Thymus (tissue), 11 donors: Measurements from ENCODE around the gene AGTR2. TPM values are rescaled to one million over a fixed set of nuclear protein-coding genes. Genes with fewer than 3 reads are reported as not detected.
"Not testable (repeated sequence)": the region's sequence is repeated elsewhere in the genome, so short reads cannot be mapped to it uniquely, and the experiment has no call there.

ENCODE experiments used
- DNase-seq, 9 donors: peaks; one replicate each; pipeline ENCODE4 v3.0.0-alpha.2; 2013; ENCODE audit warnings: low spot score in 9 of 9, low read depth in 6 of 9, missing footprints in 1 of 9
- H3K27ac ChIP-seq, 2 donors: one replicate each; pipeline ENCODE4 v1.5.1; 2013; ENCODE audit warnings: control low read depth in 1 of 2, low read depth in 1 of 2, low read length in 1 of 2, mild to moderate bottlenecking in 1 of 2, moderate library complexity in 1 of 2
- H3K27me3 ChIP-seq, 2 donors: one replicate each; pipeline ENCODE4 v1.5.1; 2013; ENCODE audit warnings: low read length in 1 of 2; ENCODE audit not compliant: control insufficient read depth in 2 of 2, insufficient read depth in 1 of 2
- H3K36me3 ChIP-seq, 2 donors: one replicate each; pipeline ENCODE4 v1.5.1; 2013; ENCODE audit warnings: low read length in 1 of 2, mild to moderate bottlenecking in 1 of 2, moderate library complexity in 1 of 2; ENCODE audit not compliant: control insufficient read depth in 2 of 2, insufficient read depth in 2 of 2
- H3K4me1 ChIP-seq, 2 donors: one replicate each; pipeline ENCODE4 v1.5.1; 2013; ENCODE audit warnings: low read length in 2 of 2; ENCODE audit not compliant: control insufficient read depth in 2 of 2, insufficient read depth in 2 of 2
- H3K4me3 ChIP-seq, 2 donors: one replicate each; pipeline ENCODE4 v1.5.1; 2013; ENCODE audit warnings: low read length in 2 of 2, control low read depth in 1 of 2, mild to moderate bottlenecking in 1 of 2
- H3K9me3 ChIP-seq, 2 donors: one replicate each; pipeline ENCODE4 v1.5.1; 2013; ENCODE audit warnings: low read length in 1 of 2, mild to moderate bottlenecking in 1 of 2; ENCODE audit not compliant: control insufficient read depth in 2 of 2, insufficient read depth in 1 of 2
- WGBS: extraction: QIAGEN DNeasy Blood & Tissue Kit; methylation state at CpG from one replicate; pipeline ENCODE4 v1.1.7; 2013; 5-methylcytosine and 5-hydroxymethylcytosine counted together
- polyA plus RNA-seq: library from polyadenylated mRNA; stranded (reverse); fragments of 200-250 nt; gene quantifications from one replicate; pipeline ENCODE4 v1.2.3, GENCODE V29; 2013
- total RNA-seq: library from RNA; stranded (reverse); fragments of 120-200 nt; gene quantifications from one replicate; pipeline ENCODE4 v1.2.4, GENCODE V29; 2013
- donor health status: healthy.

AGTR2 gene
- total and polyA plus RNA-seq, 2 donors = 0.02 to 3.0 TPM

- Histone ChIP-seq H3K27me3 (no peaks in the 10 kb centered on the region), H3K9me3 (no peaks in the 10 kb centered on the region), H3K4me1 (no peaks in the 10 kb centered on the region)
These were observed 28.3 kb downstream of the AGTR2 start for GRCh38 chrX:116198810-116199209.

GRCh38 chrX:116204932-116205331 is 34.4 kb downstream of the AGTR2 start:
- Histone ChIP-seq H3K4me3 (no peak overlapping the region), H3K4me1 (no peaks in the 10 kb centered on the region), H3K27me3 (no peaks in the 10 kb centered on the region), H3K36me3 (no peaks in the 10 kb centered on the region), H3K27ac (no peak overlapping the region), H3K9me3 (no peaks in the 10 kb centered on the region)
- 9% methylated on average over 3 of the region's 3 CpGs for WGBS
- peak in 2 of 9 donors; percentile 3 to 19 for DNase-seq

More at GRCh38 chrX:116198810-116199209, 28.3 kb downstream of the AGTR2 start:
- no peaks in the 10 kb centered on the region for H3K36me3 ChIP-seq
- DNase-seq = no peak
- 74% methylated on average over 3 of the region's 3 CpGs for WGBS
- no peak overlapping the region for H3K27ac ChIP-seq
- H3K4me3 ChIP-seq = no peak overlapping the region

- H3K4me1 ChIP-seq = no peaks in the 10 kb centered on the region
- no peak overlapping the region for H3K4me3 ChIP-seq
- H3K27ac ChIP-seq = no peak overlapping the region
- no peaks in the 10 kb centered on the region for H3K9me3 ChIP-seq
- no peaks in the 10 kb centered on the region for H3K27me3 ChIP-seq
- no peaks in the 10 kb centered on the region for H3K36me3 ChIP-seq
- DNase-seq = no peak
These were observed 42.7 kb downstream of the AGTR2 start for GRCh38 chrX:116213262-116213661.

- not testable (repeated sequence) for H3K9me3 ChIP-seq, H3K36me3 ChIP-seq, H3K4me3 ChIP-seq, H3K4me1 ChIP-seq, H3K27me3 ChIP-seq, DNase-seq, H3K27ac ChIP-seq
- 97% methylated on average over 2 of the region's 2 CpGs for WGBS
These were observed 46.5 kb downstream of the AGTR2 start for GRCh38 chrX:116217080-116217479.
